Urothelium cell line (cell line): ENCODE measurements around the gene TCTN2.

Experiments
- DNase-seq: peaks from one replicate; pipeline ENCODE4 v3.0.0; 2011; ENCODE audit warnings: low spot score, mixed read lengths
- FAIRE-seq: peaks from 2 replicates; lab custom pipeline; 2011; peaks lifted over from hg19 to GRCh38; lab: Jason Lieb, UNC

TCTN2 gene

GRCh38 chr12:123683964-123684363 is 13.1 kb downstream of the TCTN2 start:
- FAIRE-seq (no peak), DNase-seq (no peak)

- DNase-seq (no peak), FAIRE-seq (no peak)
These were observed 15.8 kb downstream of the TCTN2 start for GRCh38 chr12:123686636-123687190.

DNA sequence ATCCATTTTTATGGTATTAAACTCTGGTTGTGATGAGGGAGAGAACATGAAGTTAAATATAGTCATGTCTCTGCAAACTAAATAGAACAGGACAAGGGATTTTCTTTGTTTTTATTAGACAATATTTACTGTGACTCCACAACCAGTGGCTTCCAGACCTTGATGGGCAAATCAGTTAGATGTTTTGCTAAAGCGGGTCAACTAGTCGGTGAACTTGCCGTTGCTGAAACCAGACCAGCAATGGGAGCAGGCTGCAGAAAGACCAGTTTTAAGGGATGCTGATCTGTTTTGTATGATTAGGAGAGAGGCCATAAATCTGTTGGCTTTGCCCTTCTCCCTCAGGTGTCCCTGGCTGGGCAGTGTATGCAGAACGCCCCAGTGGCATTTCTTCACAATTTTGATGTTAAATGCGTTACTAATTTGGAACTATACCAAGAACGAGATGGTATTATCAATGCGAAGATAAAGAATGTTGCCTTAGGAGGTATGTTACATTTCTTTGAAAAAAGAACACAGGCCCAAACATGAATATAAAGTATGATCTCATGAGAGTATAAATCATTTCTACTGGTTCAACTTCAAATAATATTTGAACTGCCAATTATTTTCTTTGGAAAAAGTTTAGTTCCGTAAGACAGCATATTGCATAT is 19.4 kb downstream of the TCTN2 start:
- DNase-seq (no peak), FAIRE-seq (no peak)

GRCh38 chr12:123696207-123696606 is 25.3 kb downstream of the TCTN2 start:
- no peak for FAIRE-seq
- no peak for DNase-seq

DNA sequence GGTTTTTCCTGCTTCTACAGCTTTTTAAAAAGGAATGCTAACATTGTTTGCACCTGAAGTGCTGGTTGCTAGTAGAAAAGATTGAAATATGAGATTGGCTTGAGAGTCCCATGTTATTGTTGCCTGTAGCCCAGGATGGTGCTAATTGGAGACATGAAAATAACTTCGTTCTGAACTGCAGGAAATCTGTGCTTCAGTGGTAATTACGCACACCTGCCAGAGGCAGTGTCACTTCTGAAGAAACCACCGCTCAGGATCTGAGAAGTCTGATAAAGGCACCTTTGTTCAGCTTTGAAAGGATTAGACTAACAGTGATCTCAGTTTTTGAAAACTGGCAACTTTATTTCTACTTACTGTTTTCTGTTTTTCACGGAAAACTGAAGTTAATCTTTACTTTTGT is 25.7 kb downstream of the TCTN2 start:
- no peak for FAIRE-seq
- no peak for DNase-seq

DNA sequence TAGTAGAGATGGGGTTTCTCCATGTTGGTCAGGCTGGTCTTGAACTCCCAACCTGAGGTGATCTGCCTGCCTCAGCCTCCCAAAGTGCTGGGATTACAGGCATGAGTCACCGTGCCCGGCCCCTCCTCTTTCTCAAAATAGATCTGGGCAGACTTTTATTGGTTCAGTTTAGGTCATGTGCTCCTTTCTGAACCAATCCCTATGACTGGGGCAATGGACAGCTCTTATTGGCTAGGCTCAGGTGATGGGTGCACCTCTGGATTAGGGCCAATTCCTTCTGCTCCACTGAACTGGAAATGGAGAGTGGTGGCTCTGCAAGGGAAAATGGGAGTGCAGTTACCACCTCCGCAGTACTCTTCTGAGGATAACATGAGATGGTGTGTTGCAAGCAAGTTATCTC is 35.0 kb downstream of the TCTN2 start:
- DNase-seq (no peak), FAIRE-seq (no peak)

DNA sequence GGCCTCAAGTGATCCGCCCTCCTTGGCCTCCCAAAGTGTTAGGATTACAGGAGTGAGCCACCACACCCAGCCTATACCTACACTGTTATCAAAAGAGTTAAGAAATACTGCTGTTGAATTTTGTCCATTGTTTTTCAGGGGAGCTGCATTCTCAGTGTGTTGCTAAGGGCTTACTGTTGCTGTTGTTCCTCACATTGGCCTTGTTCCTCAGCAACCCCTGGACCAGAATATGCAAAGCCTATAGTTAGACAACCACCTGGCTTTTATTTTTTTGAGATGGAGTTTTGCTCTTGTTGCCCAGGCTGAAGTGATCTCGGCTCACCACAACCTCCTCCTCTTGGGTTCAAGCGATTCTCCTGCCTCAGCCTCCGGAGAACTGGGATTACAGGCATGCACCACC is 36.6 kb downstream of the TCTN2 start:
- FAIRE-seq (no peak), DNase-seq (no peak)

DNA sequence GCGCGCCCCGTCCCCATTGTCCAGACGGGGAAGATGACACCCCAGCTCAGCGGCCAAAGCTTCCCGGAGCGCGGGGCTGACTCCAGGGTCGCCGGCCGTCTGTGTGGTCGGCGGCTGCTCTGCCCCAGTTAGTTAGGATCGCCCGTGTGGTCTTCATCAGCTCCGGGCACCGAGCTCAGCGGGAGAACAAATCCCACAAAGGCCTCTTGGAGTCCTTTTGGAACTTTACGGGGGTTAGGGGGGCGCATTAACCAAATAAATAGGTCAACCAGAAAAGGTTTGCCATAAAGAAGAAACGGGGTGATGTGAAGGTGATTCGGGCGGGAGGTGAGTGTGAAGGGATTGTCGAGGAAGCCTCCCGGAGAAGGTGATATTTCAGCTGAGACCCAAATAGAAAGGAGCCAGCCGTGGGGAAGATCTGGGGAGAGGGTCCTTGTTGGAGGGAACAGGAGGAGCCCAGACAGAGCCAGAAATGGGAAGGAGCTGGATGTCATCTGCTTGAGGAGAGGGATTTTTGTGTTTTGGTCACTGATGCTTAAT is 41.9 kb downstream of the TCTN2 start:
- FAIRE-seq: no peak
- DNase-seq: no peak

- no peak for FAIRE-seq
These were observed 42.5 kb downstream of the TCTN2 start for GRCh38 chr12:123713398-123713797.

GRCh38 chr12:123713823-123714585 is 43.1 kb downstream of the TCTN2 start:
- FAIRE-seq (no peak), DNase-seq (no peak)

More at GRCh38 chr12:123713398-123713797, 42.5 kb downstream of the TCTN2 start:
- no peak for DNase-seq

- no peak for FAIRE-seq
These were observed 44.3 kb downstream of the TCTN2 start for GRCh38 chr12:123715195-123715594.

GRCh38 chr12:123717350-123717749 is 46.4 kb downstream of the TCTN2 start:
- FAIRE-seq: no peak
- DNase-seq: no peak

More at GRCh38 chr12:123715195-123715594, 44.3 kb downstream of the TCTN2 start:
- no peak for DNase-seq

DNA sequence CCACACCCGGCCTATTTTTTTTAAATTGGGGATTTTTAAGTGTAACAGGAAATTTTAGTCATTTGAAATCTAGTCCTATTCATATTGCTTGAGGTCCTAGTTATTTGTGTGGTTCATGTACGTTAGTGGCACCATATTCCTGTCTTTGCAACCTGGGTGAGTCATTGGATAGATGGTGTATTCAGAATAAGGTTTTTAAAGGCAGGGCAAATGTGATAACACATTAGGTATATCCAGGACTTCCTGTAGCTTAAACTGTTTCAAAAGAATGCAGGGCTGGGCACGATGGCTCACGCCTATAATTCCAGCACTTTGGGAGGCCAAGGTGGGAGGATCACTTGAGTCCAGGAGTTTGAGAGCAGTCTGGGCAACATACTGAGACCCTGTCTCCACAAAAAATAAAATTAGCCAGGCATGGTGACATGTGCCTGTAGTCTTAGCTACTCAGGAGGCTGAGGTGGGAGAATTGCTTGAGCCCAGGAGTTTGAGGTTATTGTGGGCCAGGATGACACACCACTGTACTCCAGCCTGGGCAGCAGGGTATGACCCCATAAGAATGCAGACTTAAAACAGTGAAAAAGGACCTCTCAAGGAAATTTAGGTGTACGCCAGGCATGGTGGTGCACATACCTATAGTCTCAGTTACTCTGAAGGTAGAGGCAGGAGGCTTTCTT is 49.4 kb downstream of the TCTN2 start:
- no peak for FAIRE-seq
- no peak for DNase-seq

DNA sequence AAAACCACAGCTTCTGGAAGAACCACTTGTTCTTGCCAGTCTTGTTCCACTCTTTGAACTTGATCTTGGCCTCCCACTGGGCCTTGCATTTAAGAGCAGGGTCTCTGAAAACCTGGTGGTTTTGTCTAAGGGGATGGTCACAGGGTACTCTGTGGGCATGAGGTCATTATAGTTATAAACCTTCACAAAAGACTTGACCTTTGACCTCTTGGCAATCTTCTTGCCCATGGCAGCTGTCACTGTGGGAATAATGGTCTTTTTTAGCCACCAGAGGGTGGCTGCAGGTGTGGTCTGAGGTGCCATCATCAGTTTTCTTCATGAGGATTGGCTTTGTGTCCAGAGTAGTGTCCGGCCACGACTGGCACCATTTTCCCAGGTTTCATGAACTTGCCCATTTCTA is 50.3 kb downstream of the TCTN2 start:
- FAIRE-seq: no peak
- DNase-seq: no peak

- FAIRE-seq (no peak), DNase-seq (no peak)
These were observed 52.1 kb downstream of the TCTN2 start for GRCh38 chr12:123723011-123723410.

GRCh38 chr12:123723765-123724164 is 52.9 kb downstream of the TCTN2 start:
- DNase-seq (no peak), FAIRE-seq (no peak)

- DNase-seq (no peak), FAIRE-seq (no peak)
These were observed 55.3 kb downstream of the TCTN2 start for GRCh38 chr12:123726244-123726643.

- no peak for FAIRE-seq
These were observed 56.0 kb downstream of the TCTN2 start for GRCh38 chr12:123726962-123727361.

DNA sequence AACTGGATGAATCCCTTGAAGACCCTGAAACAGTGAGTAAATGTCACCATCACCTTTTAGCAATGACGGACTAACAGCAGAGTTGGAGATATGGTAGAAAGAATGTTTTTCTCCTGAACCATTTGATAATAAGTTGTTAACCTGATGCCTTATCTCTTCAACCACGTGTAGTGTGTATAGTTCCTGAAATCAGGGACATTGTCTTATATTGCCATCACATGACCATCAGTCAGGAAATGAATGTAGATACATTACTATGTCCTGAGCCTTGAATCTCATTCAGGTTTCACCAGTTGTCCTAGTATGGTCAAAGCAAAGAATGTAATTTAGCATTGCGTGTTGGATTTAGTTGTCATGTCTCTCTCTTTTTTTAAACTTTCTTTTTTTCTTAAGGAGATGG is 57.0 kb downstream of the TCTN2 start:
- DNase-seq: no peak
- FAIRE-seq: no peak

More at GRCh38 chr12:123726962-123727361, 56.0 kb downstream of the TCTN2 start:
- DNase-seq: no peak

DNA sequence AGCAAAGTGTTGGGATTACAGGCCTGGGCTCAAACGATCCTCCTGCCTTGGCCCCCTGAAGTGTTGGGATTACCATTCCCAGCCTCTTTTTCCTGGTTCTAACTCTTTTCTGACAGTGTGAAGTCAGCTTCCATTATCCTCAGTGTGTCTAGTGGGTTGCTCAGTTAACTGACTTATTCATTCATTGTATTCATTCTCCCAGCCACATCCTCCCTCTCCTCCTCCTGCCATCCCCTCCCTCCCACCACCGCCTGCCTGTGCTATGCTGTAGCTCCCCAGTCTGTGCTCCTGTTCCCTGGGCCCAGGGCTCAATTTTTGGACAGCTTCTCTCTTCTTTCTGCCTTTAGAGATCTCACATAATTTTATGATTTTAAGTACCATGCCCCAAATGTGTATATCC is 60.7 kb downstream of the TCTN2 start:
- no peak for FAIRE-seq
- DNase-seq: no peak

DNA sequence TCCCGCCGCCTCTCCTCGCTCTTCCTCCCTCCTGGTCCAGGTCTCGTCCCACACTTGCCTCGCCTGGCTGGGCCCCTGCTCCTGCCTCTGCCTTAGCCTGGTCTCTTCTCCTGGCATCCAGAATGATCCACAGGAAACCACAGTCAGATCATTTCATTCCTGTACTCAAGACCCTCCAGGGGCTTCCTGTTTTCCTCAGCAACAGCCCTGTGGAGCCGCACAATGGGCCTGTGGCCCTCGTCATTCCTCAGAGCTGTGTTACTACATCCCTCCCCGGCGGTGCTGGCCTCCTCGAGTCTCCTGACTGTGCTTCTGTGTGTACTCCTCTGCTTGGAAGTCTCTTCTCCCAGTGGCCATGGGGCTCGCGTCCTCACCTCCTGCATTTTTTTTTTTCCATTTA is 61.3 kb downstream of the TCTN2 start:
- no peak for DNase-seq
- FAIRE-seq: no peak
